Measurements from ENCODE around the gene UGT1A6.

Gene UGT1A6

DNA sequence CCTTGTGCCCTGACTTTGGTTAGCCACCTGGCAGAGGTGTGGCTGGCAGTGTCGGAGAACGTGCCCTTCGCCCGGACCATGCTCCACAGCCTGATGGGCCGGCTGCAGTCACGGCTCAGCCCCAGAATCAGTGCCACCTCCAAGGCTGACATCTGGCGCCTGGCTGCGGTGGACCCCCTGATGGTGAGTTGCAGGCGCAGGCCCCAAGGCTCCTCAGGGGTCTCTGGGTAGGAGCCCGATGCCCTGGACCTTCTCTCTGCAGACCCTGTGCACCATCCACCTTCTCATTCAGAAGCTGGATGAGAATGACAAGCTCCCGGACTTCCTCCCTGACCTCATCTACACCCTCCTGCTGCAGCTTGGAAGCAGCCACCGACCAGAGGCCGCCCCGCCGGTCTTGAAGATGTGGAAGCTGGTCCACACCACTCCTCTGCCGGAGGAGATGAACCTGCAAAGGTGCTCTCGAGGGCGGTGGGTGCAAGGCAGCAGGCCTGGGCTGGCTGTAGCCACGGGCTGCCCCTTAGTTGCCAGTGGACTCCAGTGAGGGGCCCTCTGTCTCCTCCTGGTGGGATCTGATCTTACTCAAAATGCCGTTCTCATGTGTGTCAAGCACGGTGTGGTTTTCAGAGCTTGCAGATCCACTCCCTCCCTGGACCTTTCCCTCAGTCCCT is 129.5 kb downstream of the UGT1A6 start:
- no peak overlapping the region for H2BK120ac ChIP-seq (ENCODE audit: low read depth, low read length)
- H4K5ac ChIP-seq (ENCODE audit: low read length): no peak overlapping the region
- no peak overlapping the region for H3K23ac ChIP-seq (ENCODE audit: low read length)
- no peak overlapping the region for H3K56ac ChIP-seq (ENCODE audit: low read length)
- no peak overlapping the region for H2AK5ac ChIP-seq (ENCODE audit: low read length)
- H3K18ac ChIP-seq (ENCODE audit: low read length): no peak overlapping the region
- H3K4me3 ChIP-seq (ENCODE audit: low read length): no peak overlapping the region
- DNase-seq: no peak
- H4K8ac ChIP-seq (ENCODE audit: low read depth, low read length): no peak overlapping the region
- WGBS (ENCODE audit: extremely low coverage, insufficient coverage, low lambda C conversion rate): no CpG with 5 or more reads among the region's 21 CpGs
- no peak overlapping the region for H3K9ac ChIP-seq (ENCODE audit: low read length)
- H3K79me1 ChIP-seq (ENCODE audit: low read length): no peaks in the 10 kb centered on the region
- H3K79me2 ChIP-seq (ENCODE audit: control insufficient read depth, insufficient read depth, low read length): no peaks in the 10 kb centered on the region
- H3K27me3 ChIP-seq (ENCODE audit: insufficient read depth, low read length, poor library complexity): no peaks in the 10 kb centered on the region
- no peak overlapping the region for H2BK15ac ChIP-seq (replicated peaks; ENCODE audit: low read depth)
- H2BK5ac ChIP-seq (ENCODE audit: low read length): no peak overlapping the region
- no peak overlapping the region for H3K4me2 ChIP-seq (ENCODE audit: low read length)
- no peaks in the 10 kb centered on the region for H3K36me3 ChIP-seq (ENCODE audit: control insufficient read depth, insufficient read depth, low read length)
- no peak overlapping the region for H3K4ac ChIP-seq (ENCODE audit: low read depth, low read length)
- no peak overlapping the region for H3K27ac ChIP-seq (ENCODE audit: low read depth, low read length)
- H3K4me1 ChIP-seq (ENCODE audit: control insufficient read depth, low read depth, low read length): no peaks in the 10 kb centered on the region

All from mesendoderm (in vitro differentiated cells).